ENCODE data around the gene SORCS1.

- TF ChIP-seq POLR2A (IDR thresholded peaks at IDR 0.05; ENCODE audit: low read depth) (no peak), CTCF (IDR thresholded peaks at IDR 0.05) (no peak), POLR2AphosphoS5 (IDR thresholded peaks at IDR 0.05) (no peak)
Measured at GRCh38 chr10:106560925-106561640, 603.4 kb downstream of the SORCS1 start.

Data from esophagus muscularis mucosa (tissue), 3 donors.